Gastrocnemius medialis (tissue), 4 donors: ENCODE measurements around the gene PSMB10. TPM values are rescaled to one million over a fixed set of nuclear protein-coding genes. Genes with fewer than 3 reads are reported as not detected.

ENCODE experiments used
- ATAC-seq, 2 donors: fragments of 150-250 bp; one replicate each; pipeline ENCODE4 v1.9.1; 2016
- DNase-seq, 2 donors: peaks; one replicate each; pipeline ENCODE4 v3.0.0-alpha.2; 2019
- H3K27ac ChIP-seq, 4 donors: fragments of 200-600 bp; sonication (generic); 1 replicate in 1 of 4; 2 replicates in 3 of 4; pipeline ENCODE4 v1.5.1; 2016 to 2018; ENCODE audit warnings: mild to moderate bottlenecking in 2 of 4, moderate library complexity in 1 of 4
- H3K27me3 ChIP-seq, 3 donors: fragments of 200-600 bp; sonication (generic) in 2 of 3; 1 replicate in 1 of 3; 2 replicates in 2 of 3; pipeline versions ENCODE4 v1.5.1 to v1.6.0; 2016 to 2019; ENCODE audit warnings: mild to moderate bottlenecking in 1 of 3, moderate library complexity in 1 of 3
- H3K36me3 ChIP-seq, 2 donors: fragments of 200-600 bp; sonication (generic) in 1 of 2; one replicate each; pipeline ENCODE4 v1.5.1; 2017 to 2018
- H3K4me1 ChIP-seq, 2 donors: fragments of 200-600 bp; sonication (generic) in 1 of 2; one replicate each; pipeline ENCODE4 v1.5.1; 2016 to 2017; ENCODE audit warnings: mild to moderate bottlenecking in 2 of 2
- H3K4me3 ChIP-seq, 4 donors: fragments of 200-600 bp; sonication (generic) in 3 of 4; 1 replicate in 1 of 4; 2 replicates in 3 of 4; pipeline ENCODE4 v1.5.1; 2016 to 2019; ENCODE audit warnings: mild to moderate bottlenecking in 2 of 4
- H3K9me3 ChIP-seq, 3 donors: fragments of 200-600 bp; sonication (generic) in 2 of 3; 1 replicate in 1 of 3; 2 replicates in 2 of 3; pipeline ENCODE4 v1.5.1; 2016 to 2019
- POLR2A ChIP-seq, 2 donors: fragments of 450-650 bp; IDR thresholded peaks; one replicate each; pipeline ENCODE4 v1.6.1; 2017; ENCODE audit warnings: antibody characterized with exemption in 2 of 2, mild to moderate bottlenecking in 2 of 2, moderate library complexity in 2 of 2
- in situ Hi-C, 4 donors: fragments of 200-750 bp; cut with MboI; loops; one replicate each; pipeline versions ENCODE4 v1.15.0 to v1.8.0; 2017; ENCODE audit warnings: low sequenced_read_pairs in 4 of 4
- intact Hi-C: fragments of 100-400 bp; cut with DNase I; formaldehyde crosslinking; loops from one replicate; pipeline ENCODE4 v1.15.1; 2023; ENCODE audit warnings: low total_unique reads
- total RNA-seq, 4 donors: library from RNA; depleted of rRNA; stranded (reverse); fragments of >200 nt; gene quantifications; one replicate each; pipeline versions ENCODE4 v1.1.0 to v1.2.3, GENCODE V29; 2016
- TF ChIP-seq, protein P1 (sequence below), 5 experiments: fragments of 450-650 bp in 3 of 5; fragments of 200-600 bp in 2 of 5; sonication (generic) in 2 of 5; IDR thresholded peaks in 4 of 5; conservative IDR thresholded peaks in 1 of 5; 1 replicate in 4 of 5; 2 replicates in 1 of 5; pipeline ENCODE4 v1.5.1; 2016 to 2019; ENCODE audit warnings: antibody characterized with exemption in 5 of 5, mild to moderate bottlenecking in 3 of 5, moderate library complexity in 3 of 5

Gene PSMB10
- total RNA-seq: 10 to 100 TPM; 18.3 to 41.4 (median 23.9) TPM

DNA sequence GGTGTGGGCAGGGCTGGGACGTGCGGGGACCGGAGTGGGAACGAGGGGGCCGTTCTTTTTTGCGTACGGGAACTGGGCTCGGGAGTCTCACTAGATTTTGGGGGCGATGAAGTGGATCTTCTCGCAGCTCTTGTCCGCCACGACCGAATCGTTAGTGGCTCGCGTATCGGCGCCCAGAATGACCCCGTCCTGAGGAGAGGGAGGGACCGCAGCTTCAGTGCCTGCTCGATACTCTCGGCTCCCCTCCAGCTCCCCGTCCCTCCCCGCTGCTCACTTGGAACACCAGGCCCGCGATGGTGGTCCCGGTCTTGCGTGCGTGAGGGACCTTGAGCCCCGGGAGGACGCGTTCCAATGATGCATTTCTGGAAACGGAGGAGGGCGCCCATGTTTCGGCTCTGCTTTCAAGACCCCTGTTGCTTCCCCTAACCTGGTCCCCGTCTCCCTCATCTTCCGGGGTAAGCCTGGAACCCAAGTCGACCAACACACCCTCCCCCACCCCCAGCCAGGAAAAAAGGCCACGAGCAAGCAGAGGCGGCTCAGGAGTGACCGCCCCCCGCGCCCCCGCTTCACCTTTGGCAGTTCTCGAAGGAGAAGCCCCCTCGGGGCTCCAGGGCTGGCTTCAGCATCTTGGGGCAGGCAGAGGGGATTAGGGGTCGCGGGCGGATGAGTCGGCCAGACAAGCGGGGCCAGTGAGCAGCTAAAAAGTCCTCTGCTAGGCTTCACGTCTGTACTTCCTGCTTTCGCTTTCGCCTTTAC is at the start of gene PSMB10:
TSS of gene PSMB10 (minus strand) at position 727 of the 756 bp plus-strand sequence. CDS start at position 626, 101 bp downstream.
- DNase-seq (peak in 1 of 2 donors; percentile 46), ATAC-seq (peak; percentile 5 to 42)
- Histone ChIP-seq H3K9me3 (no peaks in the 10 kb centered on the region), H3K27me3 (no peaks in the 10 kb centered on the region), H3K36me3 (peaks cover 0 to 4% of the 10 kb centered on the region in 2 donors), H3K27ac (peak within 1 kb of the TSS; percentile 91 to 98 (median 94)), H3K4me3 (peak within 1 kb of the TSS; percentile 79 to 99 (median 93)), H3K4me1 (peaks cover 22 to 29% of the 10 kb centered on the region in 2 donors)
- intact Hi-C loops: loop anchor here (2.0 to 10.0 kb wide), 2 partner anchors 22 to 382 kb away; no protein-coding TSS in a partner anchor
- in situ Hi-C loops: loop anchor here in 1 of 4 donors (10.0 kb wide), 1 partner anchor 52 kb away; the partner anchor contains the start of gene NRN1L
- TF ChIP-seq, protein P1, sequence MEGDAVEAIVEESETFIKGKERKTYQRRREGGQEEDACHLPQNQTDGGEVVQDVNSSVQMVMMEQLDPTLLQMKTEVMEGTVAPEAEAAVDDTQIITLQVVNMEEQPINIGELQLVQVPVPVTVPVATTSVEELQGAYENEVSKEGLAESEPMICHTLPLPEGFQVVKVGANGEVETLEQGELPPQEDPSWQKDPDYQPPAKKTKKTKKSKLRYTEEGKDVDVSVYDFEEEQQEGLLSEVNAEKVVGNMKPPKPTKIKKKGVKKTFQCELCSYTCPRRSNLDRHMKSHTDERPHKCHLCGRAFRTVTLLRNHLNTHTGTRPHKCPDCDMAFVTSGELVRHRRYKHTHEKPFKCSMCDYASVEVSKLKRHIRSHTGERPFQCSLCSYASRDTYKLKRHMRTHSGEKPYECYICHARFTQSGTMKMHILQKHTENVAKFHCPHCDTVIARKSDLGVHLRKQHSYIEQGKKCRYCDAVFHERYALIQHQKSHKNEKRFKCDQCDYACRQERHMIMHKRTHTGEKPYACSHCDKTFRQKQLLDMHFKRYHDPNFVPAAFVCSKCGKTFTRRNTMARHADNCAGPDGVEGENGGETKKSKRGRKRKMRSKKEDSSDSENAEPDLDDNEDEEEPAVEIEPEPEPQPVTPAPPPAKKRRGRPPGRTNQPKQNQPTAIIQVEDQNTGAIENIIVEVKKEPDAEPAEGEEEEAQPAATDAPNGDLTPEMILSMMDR (IDR thresholded peaks at IDR 0.05 in 4 of 5, conservative IDR thresholded peaks at IDR 0.05 in 1 of 5): no peak
- TF ChIP-seq POLR2A (IDR thresholded peaks at IDR 0.05): peak; percentile 6 to 20

DNA sequence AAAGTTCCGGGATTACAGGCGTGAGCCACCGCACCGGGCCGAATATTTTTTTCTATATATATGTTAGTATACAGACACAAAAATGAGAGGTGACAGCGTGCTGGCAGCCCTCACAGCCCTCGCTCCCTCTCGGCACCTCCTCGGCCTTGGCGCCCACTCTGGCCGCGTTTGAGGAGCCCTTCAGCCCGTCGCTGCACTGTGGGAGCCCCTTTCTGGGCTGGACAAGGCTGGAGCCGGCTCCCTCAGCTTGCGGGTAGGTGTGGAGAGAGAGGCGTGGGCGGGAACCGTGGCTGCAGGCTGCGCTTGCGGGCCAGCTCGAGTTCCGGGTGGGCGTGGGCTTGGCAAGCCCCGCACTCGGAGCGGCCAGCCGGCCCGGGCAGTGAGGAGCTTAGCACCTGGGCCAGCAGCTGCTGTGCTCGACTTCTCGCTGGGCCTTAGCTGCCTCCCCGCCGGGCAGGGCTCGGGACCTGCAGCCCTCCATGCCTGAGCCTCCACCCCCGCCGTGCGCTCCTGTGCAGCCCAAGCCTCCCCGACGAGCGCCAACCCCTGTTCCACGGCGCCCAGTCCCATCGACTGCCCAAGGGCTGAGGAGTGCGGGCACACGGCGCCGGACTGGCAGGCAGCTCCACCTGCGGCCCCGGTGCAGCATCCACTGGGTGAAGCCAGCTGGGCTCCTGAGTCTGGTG is 45.5 kb upstream of the PSMB10 start:
- DNase-seq (no peak), ATAC-seq (no peak)
- no peaks in the 10 kb centered on the region for H3K36me3 ChIP-seq
- in situ Hi-C loops: no loop called here
- H3K9me3 ChIP-seq: no peaks in the 10 kb centered on the region
- no peak overlapping the region for H3K27ac ChIP-seq
- intact Hi-C loops: no loop called here
- H3K4me3 ChIP-seq: no peak overlapping the region
- H3K4me1 ChIP-seq: peaks cover 32% of the 10 kb centered on the region in 2 donors
- no peak for TF ChIP-seq POLR2A (IDR thresholded peaks at IDR 0.05)
- TF ChIP-seq, protein P1 (IDR thresholded peaks at IDR 0.05 in 4 of 5, conservative IDR thresholded peaks at IDR 0.05 in 1 of 5): no peak
- no peaks in the 10 kb centered on the region for H3K27me3 ChIP-seq

DNA sequence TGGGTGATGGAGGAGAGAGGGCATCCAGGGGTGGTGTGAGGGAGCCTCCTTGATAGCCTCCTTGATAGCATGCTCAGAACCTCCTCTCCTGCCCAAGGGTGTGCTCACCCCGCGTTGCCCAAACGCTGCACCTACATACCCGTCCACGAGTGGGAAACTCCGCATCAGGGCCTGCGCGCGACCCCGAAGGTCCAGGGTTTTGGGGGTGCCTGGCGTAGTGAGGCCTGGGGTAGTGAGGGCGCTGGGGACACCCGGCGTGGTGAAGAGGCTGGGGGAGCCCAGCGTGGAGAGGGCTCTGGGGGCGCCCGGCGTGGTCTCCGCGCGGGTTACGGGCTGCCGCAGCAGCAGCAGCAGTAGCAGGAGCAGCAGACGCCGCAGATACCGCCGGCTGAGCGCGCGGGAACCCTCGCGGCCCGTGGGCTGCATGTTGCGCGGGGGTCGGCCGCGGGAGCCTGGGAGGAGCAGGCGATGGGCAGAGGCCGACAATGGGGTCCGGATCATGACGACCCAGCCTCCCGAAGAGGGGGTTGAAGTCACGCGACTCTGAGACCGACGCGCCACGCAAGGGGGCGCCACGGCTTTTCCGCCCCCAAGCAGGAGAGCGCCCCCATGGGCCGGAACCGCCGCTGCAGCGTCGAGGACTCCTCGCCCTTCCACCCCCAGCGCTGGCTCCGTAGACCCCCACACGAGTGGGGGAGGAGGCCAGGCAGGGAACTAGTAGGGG is 43.5 kb upstream of the PSMB10 start, which contains the start of gene DPEP3:
TSS of gene DPEP3 (minus strand) at position 545 of the 724 bp plus-strand sequence. CDS start at position 426, 119 bp downstream.
- Histone ChIP-seq H3K27me3 (no peaks in the 10 kb centered on the region), H3K9me3 (no peaks in the 10 kb centered on the region), H3K27ac (no peak within 1 kb of the TSS), H3K4me1 (peaks cover 11 to 18% of the 10 kb centered on the region in 2 donors), H3K36me3 (no peaks in the 10 kb centered on the region), H3K4me3 (no peak within 1 kb of the TSS)
- TF ChIP-seq, protein P1 (IDR thresholded peaks at IDR 0.05 in 4 of 5, conservative IDR thresholded peaks at IDR 0.05 in 1 of 5): peak in 1 of 5 experiments; percentile 16
- TF ChIP-seq POLR2A (IDR thresholded peaks at IDR 0.05): no peak
- DNase-seq (no peak), ATAC-seq (no peak)
- intact Hi-C loops: no loop called here
- in situ Hi-C loops: no loop called here

DNA sequence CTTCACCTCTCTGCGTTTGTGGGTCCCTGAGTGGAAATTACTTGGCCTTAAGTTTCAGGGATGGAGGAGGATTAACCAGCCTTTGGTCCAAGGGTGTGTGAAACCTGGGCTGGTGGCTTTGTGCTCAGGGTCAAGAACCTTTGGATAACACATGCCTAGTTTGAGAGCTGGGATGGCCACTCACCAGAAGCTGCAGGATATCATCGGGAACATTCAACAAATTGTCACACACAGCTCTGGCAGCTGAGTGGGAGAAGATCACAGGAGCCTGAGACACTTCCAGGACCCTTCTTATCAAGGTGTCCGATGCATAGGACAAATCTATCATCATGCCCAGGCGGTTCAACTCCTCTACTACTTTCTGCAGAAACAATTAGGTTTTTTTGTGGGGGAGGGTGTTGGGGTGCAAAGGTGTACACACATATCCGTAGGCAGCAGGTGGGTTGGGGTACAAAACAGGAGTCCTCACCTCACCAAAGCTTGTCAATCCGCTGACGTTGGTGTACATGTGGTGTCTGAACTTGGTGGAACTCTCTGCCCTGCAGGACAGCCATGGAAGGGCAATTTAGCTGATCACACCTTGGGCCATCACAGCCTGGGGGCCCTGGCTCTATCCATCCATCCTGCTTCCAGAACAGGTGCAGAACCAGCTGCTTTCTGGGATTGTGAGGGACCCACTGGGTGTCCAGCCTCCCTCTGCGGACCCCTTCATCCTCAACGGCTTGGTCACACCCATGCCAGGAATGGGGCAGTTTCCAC is 41.0 kb upstream of the PSMB10 start:
- Histone ChIP-seq H3K4me1 (no peaks in the 10 kb centered on the region), H3K4me3 (no peak overlapping the region), H3K36me3 (no peaks in the 10 kb centered on the region), H3K27ac (no peak overlapping the region), H3K27me3 (no peaks in the 10 kb centered on the region), H3K9me3 (no peaks in the 10 kb centered on the region)
- TF ChIP-seq, protein P1 (IDR thresholded peaks at IDR 0.05 in 4 of 5, conservative IDR thresholded peaks at IDR 0.05 in 1 of 5): no peak
- TF ChIP-seq POLR2A (IDR thresholded peaks at IDR 0.05): no peak
- DNase-seq (no peak), ATAC-seq (no peak)
- in situ Hi-C loops: no loop called here
- intact Hi-C loops: no loop called here
